SU-DHL-6 (cell line): Measurements from ENCODE around the gene NRXN2.

Experiments used
- CTCF ChIP-seq: fragments of 200-600 bp; sonication (generic); IDR thresholded peaks from one replicate; pipeline ENCODE4 v1.5.1; 2017; ENCODE audit warnings: antibody characterized with exemption, mild to moderate bottlenecking, low read length, moderate library complexity; ENCODE audit not compliant: insufficient read depth, poor library complexity, severe bottlenecking
- EZH2phosphoT487 ChIP-seq: fragments of 200-600 bp; sonication (generic), shearing (Covaris generic); conservative IDR thresholded peaks from 2 replicates; pipeline ENCODE4 v1.6.1; 2018; ENCODE audit warnings: mild to moderate bottlenecking, antibody characterized with exemption, low read length, moderate library complexity, mixed read lengths

GRCh38 chr11:64566042-64566914 lies 156.7 kb downstream of the NRXN2 start:
- no peak for TF ChIP-seq CTCF
- no peak for TF ChIP-seq EZH2phosphoT487
